ENCODE measurements around the gene POLE2. TPM values are rescaled to one million over a fixed set of nuclear protein-coding genes. Genes with fewer than 3 reads are reported as not detected.
A peak's percentile ranks its signal among the peaks of the same experiment; 100 is the strongest.

POLE2 gene
- total and polyA plus RNA-seq, 2 of the 4 experiments (the other 2 are of a cell fraction): 12.2 to 12.3 TPM

- H3K9ac ChIP-seq (ENCODE audit: low read depth, low read length): no peak overlapping the region
- peaks cover 4 to 47% of the 10 kb centered on the region in 2 experiments; a peak in 2 of 4 replicates for H3K79me1 ChIP-seq (ENCODE audit: low read depth in 1 of 2, low read length in 2 of 2)
- H3K4me2 ChIP-seq (ENCODE audit: low read depth, low read length): no peak overlapping the region
- H3K9me1 ChIP-seq (ENCODE audit: insufficient read depth, low read length): no peaks in the 10 kb centered on the region; the same call in 1 of the 2 replicates
- CTCF ChIA-PET: interaction anchor here (0.6 to 0.9 kb wide), 3 partner anchors 10 to 159 kb away, joined by 3 to 5 read pairs (median 4); no protein-coding TSS in a partner anchor
- no peak overlapping the region for H2AK9ac ChIP-seq (replicated peaks; ENCODE audit: low read depth, low read length, poor library complexity)
- no peak overlapping the region for H2BK5ac ChIP-seq (ENCODE audit: low read depth, low read length, poor library complexity, severe bottlenecking)
- H3K4me1 ChIP-seq (ENCODE audit: control insufficient read depth, insufficient read depth, low read length): peaks cover 9% of the 10 kb centered on the region
- DNase-seq (no peak), ATAC-seq (ENCODE audit: low read depth) (no peak)
- no peaks in the 10 kb centered on the region for H3K9me3 ChIP-seq (ENCODE audit: control insufficient read depth, insufficient read depth, low read length)
- no peak overlapping the region for H2BK20ac ChIP-seq (ENCODE audit: low read depth, low read length)
- no TSS peak for BruUV-seq (replicated peaks)
- intact Hi-C loops (cut with micrococcal nuclease): no loop called here
- H4K20me1 ChIP-seq (ENCODE audit: insufficient read depth, low read length): peaks cover 38% of the 10 kb centered on the region
- H2AFZ ChIP-seq (replicated peaks; ENCODE audit: low read length, poor library complexity): no peak overlapping the region
- H4K91ac ChIP-seq (ENCODE audit: insufficient read depth, low read depth, low read length): no peak overlapping the region
- peaks cover 3% of the 10 kb centered on the region; the same call in 1 of the 2 replicates for H3K36me3 ChIP-seq (ENCODE audit: control insufficient read depth, insufficient read depth, low read length)
- in situ Hi-C loops (cut with MboI; ENCODE audit: low sequenced_read_pairs): no loop called here
- POLR2A ChIA-PET (ENCODE audit: unreplicated experiment): no interaction called here
- no peak overlapping the region for H3K4me3 ChIP-seq (ENCODE audit: insufficient read depth, low read depth, low read length)
- no peak overlapping the region for H3K4ac ChIP-seq (ENCODE audit: low read depth, low read length)
- no peak overlapping the region for H3K27ac ChIP-seq (ENCODE audit: insufficient read depth, low read length)
- H2AK5ac ChIP-seq (ENCODE audit: low read depth, low read length): no peak overlapping the region
- no peak overlapping the region for H4K5ac ChIP-seq (ENCODE audit: low read depth, low read length)
- H3K14ac ChIP-seq (replicated peaks; ENCODE audit: low read depth, low read length): no peak overlapping the region
- H3K23ac ChIP-seq (ENCODE audit: low read depth, low read length): 0 out of 2 replicates have a peak overlapping the region, but pooled peaks have one; percentile 8
- no peak overlapping the region for H3K56ac ChIP-seq (ENCODE audit: extremely low read depth, insufficient read depth, low read length)
- no peaks in the 10 kb centered on the region for H3K27me3 ChIP-seq (ENCODE audit: control insufficient read depth, insufficient read depth, low read length)
- no peak overlapping the region for H3K18ac ChIP-seq (ENCODE audit: low read depth, low read length)
- no peak overlapping the region for H2BK15ac ChIP-seq (ENCODE audit: low read depth, low read length)
- no peak overlapping the region for H2BK120ac ChIP-seq (ENCODE audit: low read depth, low read length)
- TF ChIP-seq RCOR1 (IDR thresholded peaks at IDR 0.05; ENCODE audit: insufficient replicate concordance, low read length): no peak
- no peak for TF ChIP-seq POLR2A (IDR thresholded peaks at IDR 0.05; ENCODE audit: low read depth, low read length)
- TF ChIP-seq, protein P1, sequence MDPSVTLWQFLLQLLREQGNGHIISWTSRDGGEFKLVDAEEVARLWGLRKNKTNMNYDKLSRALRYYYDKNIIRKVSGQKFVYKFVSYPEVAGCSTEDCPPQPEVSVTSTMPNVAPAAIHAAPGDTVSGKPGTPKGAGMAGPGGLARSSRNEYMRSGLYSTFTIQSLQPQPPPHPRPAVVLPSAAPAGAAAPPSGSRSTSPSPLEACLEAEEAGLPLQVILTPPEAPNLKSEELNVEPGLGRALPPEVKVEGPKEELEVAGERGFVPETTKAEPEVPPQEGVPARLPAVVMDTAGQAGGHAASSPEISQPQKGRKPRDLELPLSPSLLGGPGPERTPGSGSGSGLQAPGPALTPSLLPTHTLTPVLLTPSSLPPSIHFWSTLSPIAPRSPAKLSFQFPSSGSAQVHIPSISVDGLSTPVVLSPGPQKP (IDR thresholded peaks at IDR 0.05; ENCODE audit: borderline replicate concordance, low read depth, low read length): no peak
- no peak for TF ChIP-seq CTCF (conservative IDR thresholded peaks at IDR 0.05; ENCODE audit: low read depth, low read length)
- no peak for TF ChIP-seq CEBPB (IDR thresholded peaks at IDR 0.05; ENCODE audit: low read depth, low read length)
- no peak for TF ChIP-seq NFE2L2 (IDR thresholded peaks at IDR 0.05; ENCODE audit: low read depth, low read length)
- no peak for TF ChIP-seq SMC3 (IDR thresholded peaks at IDR 0.05; ENCODE audit: low read depth, low read length)
- TF ChIP-seq BHLHE40 (IDR thresholded peaks at IDR 0.05; ENCODE audit: low read depth, low read length): no peak
- WGBS, 2 experiments (ENCODE audit: extremely low coverage in 2 of 2, insufficient read length in 1 of 2): no CpG with 5 or more reads among the region's 6 CpGs
- dilution Hi-C loops (cut with HindIII; ENCODE audit: low sequenced_read_pairs, unreplicated experiment): no loop called here
- no peak overlapping the region for H4K8ac ChIP-seq (ENCODE audit: low read depth in 2 of 2, low read length in 2 of 2)
Observed at GRCh38 chr14:49623941-49624839, 63.8 kb downstream of the POLE2 start.

All from IMR-90 (cell line).